Kidney (tissue), 14 donors: ENCODE measurements around the gene GALR3. TPM values are rescaled to one million over a fixed set of nuclear protein-coding genes. Genes with fewer than 3 reads are reported as not detected.

Experiments used
- DNase-seq, 5 donors: peaks; one replicate each; pipeline ENCODE4 v3.0.0-alpha.2; 2013 to 2020
- FAIRE-seq: peaks from 2 replicates; lab custom pipeline; 2012; peaks lifted over from hg19 to GRCh38; lab: Jason Lieb, UNC
- H3K27ac ChIP-seq, 2 donors: one replicate each; pipeline ENCODE4 v1.7.0; 2013; ENCODE audit warnings: low read depth in 2 of 2, low read length in 2 of 2, inconsistent platforms in 1 of 2
- H3K27me3 ChIP-seq: one replicate; pipeline ENCODE4 v1.7.1; 2013; ENCODE audit warnings: low read length, inconsistent platforms; ENCODE audit not compliant: control insufficient read depth, insufficient read depth
- H3K36me3 ChIP-seq, 3 donors: one replicate each; pipeline versions ENCODE4 v1.7.0 to v1.7.1; 2013; ENCODE audit warnings: low read length in 3 of 3, control low read depth in 1 of 3, inconsistent platforms in 1 of 3; ENCODE audit not compliant: insufficient read depth in 3 of 3, control insufficient read depth in 2 of 3
- H3K4me1 ChIP-seq, 3 donors: one replicate each; pipeline versions ENCODE4 v1.7.0 to v1.7.1; 2013; ENCODE audit warnings: low read length in 3 of 3, inconsistent platforms in 1 of 3, low read depth in 1 of 3; ENCODE audit not compliant: control insufficient read depth in 2 of 3, insufficient read depth in 2 of 3
- H3K4me3 ChIP-seq, 3 donors: one replicate each; pipeline versions ENCODE4 v1.7.0 to v1.8.1; 2013; ENCODE audit warnings: low read length in 3 of 3, control low read depth in 1 of 3, inconsistent platforms in 1 of 3
- H3K9ac ChIP-seq, 3 donors: one replicate each; pipeline versions ENCODE4 v1.7.0 to v1.7.1; 2013; ENCODE audit warnings: low read length in 3 of 3, control low read depth in 1 of 3, inconsistent platforms in 1 of 3
- H3K9me3 ChIP-seq, 3 donors: one replicate each; pipeline versions ENCODE4 v1.7.0 to v1.7.1; 2013; ENCODE audit warnings: low read length in 3 of 3, control low read depth in 1 of 3, inconsistent platforms in 1 of 3; ENCODE audit not compliant: control insufficient read depth in 2 of 3, insufficient read depth in 1 of 3
- CTCF ChIP-seq: IDR thresholded peaks from 3 replicates; pipeline ENCODE4 v1.5.1; 2012; ENCODE audit warnings: mild to moderate bottlenecking, moderate library complexity, borderline replicate concordance; ENCODE audit not compliant: insufficient read depth; ENCODE audit errors: extremely low read depth
- intact Hi-C: fragments of 100-400 bp; cut with DNase I; formaldehyde crosslinking; loops from one replicate; pipeline ENCODE4 v1.11.1; 2022
- polyA plus RNA-seq: library from polyadenylated mRNA; stranded (reverse); fragments of 350-450 nt; fragmentation: Illumina TruSeq; extraction: RNeasy Lipid Tissue Mini Kit (QIAGEN cat#74804); gene quantifications from one replicate; pipeline ENCODE4 v1.2.3, GENCODE V29; 2014; ENCODE audit warnings: low read depth, low replicate concordance; ENCODE audit not compliant: insufficient read depth
- total RNA-seq: library from RNA; stranded (reverse); fragmentation: NEBNext Ultra II Directional; extraction: Animal tissue kit (Norgen Biotek cat#: 25700); gene quantifications from one replicate; pipeline ENCODE4 v1.2.1, GENCODE V29; 2021
- donor health status: control.
- donor health status: control.
- donor health status: control.
- donor health status: control.
- donor health status: control.
- donor health status: DM: yes; HTN: yes; CAD: no.
- donor health status: Normal renal cell carcinoma (clear cell type).

GALR3 gene
- total and polyA plus RNA-seq, 2 donors from 2014 or later, result not detected

GRCh38 chr22:37849089-37849751 is 26.0 kb downstream of the GALR3 start, which contains the start of gene EIF3L:
Gene EIF3L, plus strand, starts transcription at chr22:37849419. Its CDS starts 31 bp downstream, at chr22:37849450.
- Histone ChIP-seq H3K27ac (peak within 1 kb of the TSS; percentile 69 to 84), H3K27me3 (no peaks in the 10 kb centered on the region), H3K4me3 (peak within 1 kb of the TSS; percentile 95 to 100 (median 99)), H3K9me3 (no peaks in the 10 kb centered on the region), H3K9ac (peak within 1 kb of the TSS; percentile 92 to 99 (median 93)), H3K4me1 (peaks cover 0 to 7% (median 0%) of the 10 kb centered on the region in 3 donors), H3K36me3 (peaks cover 8 to 15% (median 11%) of the 10 kb centered on the region in 3 donors)
- DNase-seq, result peak; percentile 93 to 96 (median 95)
- intact Hi-C loops, result no loop called here
- TF ChIP-seq CTCF, result no peak
- no peak for FAIRE-seq

- Histone ChIP-seq H3K9ac (no peak overlapping the region), H3K27ac (no peak overlapping the region), H3K36me3 (peaks cover 12 to 24% (median 20%) of the 10 kb centered on the region in 3 donors), H3K9me3 (no peaks in the 10 kb centered on the region), H3K4me1 (peaks cover 0 to 7% (median 0%) of the 10 kb centered on the region in 3 donors), H3K27me3 (no peaks in the 10 kb centered on the region), H3K4me3 (no peak overlapping the region)
- FAIRE-seq (no peak), DNase-seq (no peak)
- intact Hi-C loops, result no loop called here
- TF ChIP-seq CTCF, result no peak
Measured at GRCh38 chr22:37850801-37851200, 27.6 kb downstream of the GALR3 start.

GRCh38 chr22:37852418-37852817 is 29.2 kb downstream of the GALR3 start:
- Histone ChIP-seq H3K27me3 (no peaks in the 10 kb centered on the region), H3K9me3 (no peaks in the 10 kb centered on the region), H3K27ac (no peak overlapping the region), H3K4me3 (no peak overlapping the region), H3K36me3 (peaks cover 12 to 24% (median 20%) of the 10 kb centered on the region in 3 donors), H3K4me1 (peaks cover 0 to 7% (median 0%) of the 10 kb centered on the region in 3 donors), H3K9ac (no peak overlapping the region)
- FAIRE-seq, result no peak
- no peak for TF ChIP-seq CTCF
- DNase-seq, result no peak
- intact Hi-C loops, result no loop called here
